ENCODE results near the gene AFMID.
"Not testable (repeated sequence)": the region's sequence is repeated elsewhere in the genome, so short reads cannot be mapped to it uniquely, and the experiment has no call there.

The AFMID gene

DNA sequence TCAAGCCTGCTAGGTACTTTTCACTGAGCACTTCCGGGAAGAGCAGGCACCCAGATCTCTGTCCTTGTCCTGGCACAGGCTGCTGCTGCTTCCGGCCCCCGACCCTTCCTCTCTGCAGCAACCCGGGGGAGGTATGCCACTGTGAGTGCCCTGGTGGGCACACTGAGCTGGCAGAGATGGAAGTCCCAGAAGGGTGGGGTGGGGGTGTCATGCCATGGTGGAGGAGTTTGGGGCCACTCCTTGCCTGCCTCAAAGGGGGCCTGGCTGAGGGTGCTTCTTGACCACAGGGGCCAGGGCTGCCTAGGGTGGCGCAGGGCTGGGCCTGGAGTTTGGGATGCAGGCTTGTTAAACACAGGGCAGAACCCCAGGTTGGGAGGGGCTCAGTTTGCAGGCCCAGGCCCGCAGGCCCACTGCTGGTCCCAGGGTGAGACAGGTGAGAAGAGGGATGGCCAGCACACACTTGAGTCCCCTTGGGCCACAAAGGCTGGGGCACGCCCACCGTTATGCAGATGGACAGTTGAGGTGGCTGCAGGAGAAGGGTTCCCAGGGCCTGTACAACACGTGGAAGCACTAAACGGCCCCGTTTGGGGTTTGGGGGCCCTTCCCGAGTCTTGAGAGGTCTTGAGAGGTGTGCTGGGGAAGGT is 53.0 kb downstream of the AFMID start:
- DNase-seq, result no peak

DNA sequence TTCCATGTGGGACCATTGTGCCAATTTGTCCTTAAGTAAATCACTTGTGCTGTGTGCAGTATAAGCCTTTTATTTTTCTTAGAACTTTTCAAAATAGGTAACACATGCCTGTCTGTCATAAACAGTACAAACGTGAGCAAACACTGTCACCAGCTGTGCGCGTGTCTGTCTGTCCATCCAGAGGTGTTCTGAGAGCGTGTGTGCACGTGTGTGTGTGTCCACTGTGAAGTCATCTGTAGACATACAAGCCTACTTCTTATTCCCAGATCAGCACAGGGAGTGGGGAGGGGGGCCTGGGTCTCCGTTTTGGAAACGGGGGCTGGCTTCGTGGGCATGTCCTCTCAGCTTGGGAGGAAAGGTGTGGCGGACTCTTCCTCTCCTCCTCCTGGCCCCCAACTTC is 53.7 kb downstream of the AFMID start:
- no peak for DNase-seq

DNA sequence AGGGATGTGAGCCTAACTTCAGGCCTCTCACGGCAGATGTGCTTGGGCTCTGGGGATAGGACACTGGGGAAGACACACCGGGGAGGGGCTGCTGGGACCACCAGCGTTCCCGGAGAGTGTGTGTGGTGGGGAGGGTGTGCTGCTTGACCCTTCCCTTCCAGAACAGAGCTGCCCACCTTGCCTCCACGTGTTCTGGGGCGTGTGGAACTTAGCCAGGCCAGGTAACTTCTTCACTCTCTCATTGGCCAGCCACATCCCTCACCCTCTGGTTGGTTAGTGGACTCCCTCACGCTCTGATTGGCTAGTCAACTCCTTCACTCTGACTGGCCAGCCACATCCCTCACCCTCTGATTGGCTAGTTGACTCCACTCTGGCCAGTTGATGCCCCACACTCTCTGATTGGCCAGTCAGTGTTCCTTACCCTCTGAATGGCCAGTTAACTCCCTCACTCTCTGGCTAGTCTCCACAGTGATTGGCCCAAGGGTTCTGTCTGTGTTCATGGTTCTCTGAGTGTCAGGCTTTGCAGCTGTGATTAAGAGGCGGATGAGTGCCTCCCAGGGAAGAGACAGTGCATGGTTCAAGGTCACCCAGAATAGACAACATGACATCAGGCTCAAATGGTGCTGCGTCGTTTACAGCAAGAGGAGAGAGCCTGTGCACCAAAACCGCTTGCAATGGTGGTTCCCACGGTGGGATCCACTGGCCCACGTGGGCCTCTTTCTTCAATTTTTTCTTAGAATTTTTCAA is 54.3 kb downstream of the AFMID start:
- DNase-seq, result no peak

DNA sequence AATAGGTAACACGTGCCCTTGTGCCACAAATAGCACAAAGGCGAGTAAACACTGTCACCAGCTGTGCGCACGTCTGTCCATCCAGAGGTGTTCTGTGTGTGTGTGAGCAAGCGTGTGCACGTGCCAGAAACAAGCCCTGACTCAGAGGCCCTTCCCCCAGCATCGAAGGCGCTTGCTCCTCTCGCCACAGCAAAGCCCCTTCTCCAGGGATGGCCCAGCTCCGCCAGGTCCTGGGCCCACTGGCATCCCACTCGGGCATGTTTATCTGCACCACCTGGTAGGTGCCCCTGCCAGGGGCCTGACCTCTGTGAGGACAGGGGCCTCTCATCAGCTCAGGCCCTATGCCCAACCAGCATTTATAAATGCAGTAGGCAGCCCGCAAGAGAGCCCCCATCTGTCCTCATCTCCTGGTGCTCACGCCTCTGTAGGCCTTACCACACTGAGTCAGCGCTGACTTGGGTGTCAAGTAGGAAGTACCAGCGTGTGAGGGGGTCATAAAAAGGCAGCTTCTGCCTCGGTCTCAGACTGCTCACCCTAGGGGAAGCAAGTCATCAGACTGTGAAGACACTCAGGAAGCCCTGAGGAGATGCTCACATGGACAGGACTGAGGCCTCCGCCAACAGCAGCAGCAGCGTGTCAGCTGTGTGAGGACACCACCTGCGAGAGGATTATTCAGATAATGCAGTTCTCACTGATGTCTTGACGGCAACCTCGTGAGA is 55.0 kb downstream of the AFMID start:
- DNase-seq, result no peak

DNA sequence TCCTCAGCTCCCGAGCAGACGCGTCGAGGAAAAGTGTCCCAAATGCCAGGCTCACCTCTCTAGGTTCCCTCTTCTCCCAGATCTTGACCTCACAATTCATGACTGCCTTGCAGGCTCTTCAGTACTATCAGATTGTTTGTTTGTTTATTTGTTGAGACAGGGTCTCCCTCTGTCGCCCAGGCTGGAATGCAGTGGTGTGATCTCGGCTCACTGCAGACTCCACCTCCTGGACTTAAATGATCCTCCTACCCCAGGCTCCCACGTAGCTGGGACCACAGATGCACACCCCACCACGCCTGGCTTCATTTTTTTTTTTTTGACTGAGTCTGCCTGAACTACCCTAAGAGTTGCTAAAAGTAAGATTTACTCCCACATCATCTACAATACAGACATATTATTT is 60.1 kb downstream of the AFMID start:
- DNase-seq, result no peak

DNA sequence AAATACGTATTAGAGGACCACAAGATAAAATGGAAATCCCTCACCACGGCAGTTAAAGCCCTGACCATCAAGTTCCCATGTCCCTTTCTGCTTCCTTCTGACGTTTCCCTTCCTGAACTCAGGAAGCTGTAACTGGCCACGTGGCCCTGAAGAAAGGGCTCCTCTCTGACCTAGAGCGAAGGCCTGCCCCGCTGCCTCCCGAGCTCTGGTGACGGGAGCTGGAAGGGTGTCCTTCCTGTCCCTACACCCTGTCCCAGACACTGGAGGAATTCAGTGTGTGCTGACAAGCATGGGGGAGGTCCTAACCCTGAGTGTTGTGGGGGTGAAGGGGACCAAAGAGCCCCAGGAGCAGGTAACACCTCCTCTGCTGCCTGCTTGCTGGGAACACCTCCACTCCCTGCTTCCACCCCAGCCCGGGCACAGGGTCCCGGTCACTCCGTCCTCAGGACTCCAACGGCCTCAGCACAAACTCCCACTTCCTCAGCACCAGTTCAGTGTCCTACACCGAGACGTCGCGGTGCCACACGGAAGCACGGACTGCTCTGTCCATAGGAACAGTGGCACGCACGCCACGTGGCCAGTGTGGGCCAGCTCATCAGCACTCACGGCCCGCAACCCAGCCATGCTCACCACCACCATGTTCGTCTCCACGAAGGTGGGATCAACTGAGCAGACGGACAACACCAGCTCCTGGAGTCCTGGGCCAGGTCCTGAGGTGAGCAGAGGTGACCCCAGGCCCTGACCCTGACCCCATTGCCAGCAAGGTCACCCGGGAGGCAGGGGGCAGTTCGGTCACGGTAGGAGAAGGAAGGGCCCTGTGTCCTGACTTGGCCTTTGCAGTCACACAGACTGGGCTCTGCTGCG is 61.1 kb downstream of the AFMID start:
- no peak for DNase-seq

DNA sequence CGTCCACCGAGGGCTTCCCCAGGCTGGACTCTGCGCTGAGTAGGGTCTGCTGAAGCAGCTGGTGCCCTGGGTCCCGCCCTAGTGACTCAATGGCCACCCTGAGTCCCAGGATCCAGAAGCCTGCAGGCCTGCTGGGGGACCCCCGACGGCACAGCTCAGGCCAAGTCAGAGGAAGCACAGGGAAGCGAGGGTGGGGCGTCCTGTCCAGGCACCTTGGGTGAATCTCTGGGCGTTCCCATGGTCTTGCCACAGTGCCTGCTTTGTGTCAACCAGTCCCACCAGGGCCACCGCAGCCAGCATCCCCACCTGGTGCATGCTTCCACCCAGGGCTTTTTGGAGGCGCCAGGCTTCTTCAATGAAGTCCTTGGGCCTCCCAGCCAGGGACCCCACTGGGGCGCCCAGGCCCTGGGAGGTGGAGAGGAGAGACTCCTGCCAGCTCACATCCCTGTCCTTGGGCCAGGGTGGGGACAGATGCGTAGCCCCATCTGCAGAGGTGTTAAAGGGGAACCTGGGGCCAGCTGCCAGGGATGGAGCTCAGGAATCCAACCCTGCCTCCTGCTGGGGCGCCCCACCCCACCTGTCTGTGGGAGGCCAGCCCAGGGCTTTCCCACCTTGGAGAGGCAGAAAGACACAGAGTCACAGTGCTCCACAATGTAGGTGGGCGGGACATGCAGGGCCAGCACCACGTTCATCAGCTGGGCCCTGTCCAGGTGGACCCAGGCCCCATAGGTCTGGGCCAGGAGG is 62.1 kb downstream of the AFMID start:
- DNase-seq, result no peak

DNA sequence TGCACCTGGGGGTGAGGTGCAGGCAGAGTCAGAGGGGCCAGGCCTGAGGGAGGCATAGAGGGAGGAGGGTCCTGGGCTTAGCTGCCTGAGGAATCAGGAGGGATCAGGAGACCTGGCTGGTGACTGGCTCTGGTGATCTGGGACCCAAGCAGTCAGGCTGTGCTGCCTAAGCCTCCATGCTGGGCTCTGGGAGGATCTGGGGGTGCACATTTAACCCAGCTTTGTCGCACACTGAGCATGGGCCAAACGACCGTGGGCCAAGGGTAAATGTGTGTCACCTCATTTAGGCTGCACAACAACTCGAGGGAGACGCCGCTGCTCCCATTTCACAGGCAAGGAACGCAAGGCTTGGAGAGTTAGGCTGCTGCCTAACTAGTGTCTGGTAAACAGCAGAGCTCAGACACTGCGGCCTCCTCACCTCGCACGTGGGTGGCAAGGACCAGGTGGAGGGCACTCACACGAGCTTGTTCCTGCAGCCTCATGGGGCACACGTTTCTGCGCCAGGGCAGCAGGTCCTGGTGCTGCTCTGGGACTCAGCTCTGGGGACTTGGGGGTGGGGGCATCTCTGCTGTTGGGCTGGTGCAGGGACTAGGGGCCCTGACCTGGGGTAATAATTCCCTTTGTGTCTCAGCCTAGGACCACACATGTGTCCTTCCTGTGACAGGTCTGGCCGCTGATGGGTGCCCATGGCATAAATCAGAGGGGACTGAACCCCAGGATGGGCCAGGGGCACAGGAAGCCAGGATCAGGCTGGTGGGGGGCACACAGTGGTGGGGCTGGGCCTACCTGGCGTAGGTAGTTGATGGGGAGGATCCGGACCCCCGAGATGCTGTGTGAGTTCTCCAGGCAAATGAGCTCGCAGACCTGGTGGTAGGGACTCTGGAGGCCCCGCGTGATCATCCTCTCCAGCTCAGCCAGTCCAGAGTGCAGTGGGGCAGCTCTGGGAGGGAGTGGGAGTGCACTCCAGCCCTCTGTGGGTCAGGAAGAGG is 63.0 kb downstream of the AFMID start:
- no peak for DNase-seq

DNA sequence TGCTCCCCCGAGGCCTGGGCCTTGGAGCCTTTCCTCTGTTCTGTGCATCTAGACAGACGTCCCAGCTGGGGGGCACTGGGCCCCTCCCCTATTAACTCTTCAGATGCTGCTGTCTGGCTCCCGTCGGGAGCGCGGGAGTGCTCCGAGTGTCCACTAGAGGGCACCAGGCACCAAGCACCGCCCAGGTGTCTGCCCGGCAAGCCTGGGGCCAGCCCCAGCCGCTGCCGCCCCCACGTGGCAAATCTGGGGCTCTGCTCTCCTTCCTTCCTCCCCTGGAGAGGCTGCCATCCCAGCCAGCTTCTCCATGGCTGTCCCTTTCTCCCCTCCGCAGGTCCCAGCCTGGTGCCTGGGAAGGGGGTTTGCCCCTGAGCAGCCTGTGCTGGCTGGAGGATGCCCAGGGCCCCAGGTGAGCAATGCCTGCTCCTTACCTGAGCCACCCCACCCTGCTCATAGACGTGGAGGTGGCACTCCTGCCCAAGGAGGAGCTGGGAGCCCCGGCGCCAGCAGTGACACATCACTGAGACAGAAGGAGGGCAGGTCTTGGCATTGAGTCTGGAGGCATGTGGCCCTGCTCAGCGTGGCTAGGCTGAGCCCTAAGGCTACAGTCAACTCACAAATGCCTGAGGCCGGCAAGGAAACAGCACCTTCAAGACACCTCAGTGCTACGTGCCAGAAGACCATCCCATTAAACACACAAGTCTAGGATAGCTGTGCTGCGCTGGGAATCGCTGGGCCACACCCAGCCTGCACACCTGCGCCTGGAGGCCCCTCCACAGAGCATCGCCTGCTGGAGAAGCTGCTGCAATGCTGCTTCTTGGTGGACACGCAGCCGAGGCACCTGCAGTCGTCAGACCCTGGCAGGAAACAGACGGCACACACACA is 64.0 kb downstream of the AFMID start:
- DNase-seq, result peak; percentile 90

DNA sequence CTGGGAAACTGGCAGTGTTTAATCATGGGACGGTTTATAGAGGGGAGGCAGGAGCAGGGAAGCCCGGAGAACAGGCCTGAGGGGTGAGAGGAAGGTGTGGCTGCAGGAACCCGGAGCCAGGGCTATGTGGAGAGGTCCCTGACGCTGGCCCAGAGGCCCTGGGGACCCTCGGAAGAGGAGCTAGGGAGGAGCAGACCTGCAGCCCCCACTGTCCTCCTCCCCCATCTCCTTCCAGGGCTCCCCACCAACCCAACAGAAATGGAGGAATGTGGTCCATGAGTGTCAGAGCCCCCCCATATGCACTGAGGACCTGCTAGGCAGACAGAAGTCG is 64.6 kb downstream of the AFMID start:
- no peak for DNase-seq

DNA sequence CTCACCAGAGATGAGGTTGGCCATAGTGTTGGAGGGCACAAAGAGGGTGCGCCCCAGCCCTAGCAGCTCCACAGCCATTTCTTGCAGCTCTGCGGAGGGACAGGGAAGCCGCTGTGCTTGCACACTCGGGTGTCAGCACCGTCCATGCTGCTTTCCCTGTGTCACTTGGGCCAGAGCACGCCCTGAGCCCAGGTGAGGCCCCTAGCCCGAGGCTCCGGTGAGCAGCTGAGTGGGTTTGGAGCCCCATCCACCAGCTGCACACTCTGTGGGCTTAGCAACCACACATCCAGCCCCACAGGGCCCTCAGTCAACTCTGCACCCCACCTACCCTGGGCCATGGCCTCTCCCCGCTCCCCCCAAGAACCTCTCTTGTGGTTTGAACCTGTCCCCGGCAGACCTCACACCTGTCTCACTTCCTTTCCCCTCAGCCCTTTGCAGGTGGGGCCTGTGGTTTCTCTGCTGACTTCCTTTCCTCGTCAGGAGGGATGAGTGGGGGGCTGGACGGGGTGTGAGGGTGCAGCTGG is 65.0 kb downstream of the AFMID start:
- DNase-seq, result no peak

DNA sequence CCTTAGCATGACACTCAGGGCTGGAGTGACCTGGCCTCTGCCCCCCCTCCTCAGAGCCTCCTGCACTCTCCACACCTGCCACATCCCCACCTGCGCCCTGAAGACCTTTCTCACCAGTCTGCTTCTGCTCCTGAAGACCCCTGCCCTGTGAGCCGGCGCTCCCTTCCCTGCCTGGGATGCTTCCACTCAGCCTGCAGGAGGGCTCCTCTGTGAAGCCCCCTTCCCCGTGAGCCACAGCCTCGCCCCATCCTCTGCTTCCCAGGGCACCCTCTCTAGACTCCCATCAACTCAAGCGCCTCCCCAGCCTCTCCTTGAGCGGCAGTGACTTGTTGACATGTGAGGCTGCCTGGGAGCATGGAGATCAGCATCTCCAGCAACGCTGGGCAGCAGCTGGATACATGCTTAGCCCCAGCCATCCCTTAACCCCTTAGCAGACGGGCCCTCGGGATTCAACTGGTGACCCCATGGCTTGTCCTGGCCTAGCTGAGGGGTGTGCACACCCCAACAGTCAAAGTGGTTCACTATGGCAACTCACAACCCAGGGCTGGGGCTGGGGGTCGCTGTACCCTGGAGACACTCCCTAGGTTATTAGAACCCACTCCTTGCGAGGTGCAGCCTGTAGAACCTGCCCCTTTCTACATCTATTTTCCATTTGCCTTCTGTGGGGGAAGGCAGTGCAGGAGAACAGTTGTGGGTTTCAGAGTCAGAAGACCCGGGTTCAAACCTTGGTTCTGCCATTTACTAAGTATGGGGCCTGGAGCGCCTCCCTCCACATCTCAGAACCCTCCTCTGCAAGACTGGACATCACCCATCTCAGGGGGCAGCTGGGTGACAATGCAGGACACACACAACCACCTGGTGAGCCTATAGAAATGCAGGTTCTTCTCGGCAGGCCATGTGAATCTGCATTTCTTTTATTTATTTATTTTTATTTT is 65.8 kb downstream of the AFMID start:
- no peak for DNase-seq

DNA sequence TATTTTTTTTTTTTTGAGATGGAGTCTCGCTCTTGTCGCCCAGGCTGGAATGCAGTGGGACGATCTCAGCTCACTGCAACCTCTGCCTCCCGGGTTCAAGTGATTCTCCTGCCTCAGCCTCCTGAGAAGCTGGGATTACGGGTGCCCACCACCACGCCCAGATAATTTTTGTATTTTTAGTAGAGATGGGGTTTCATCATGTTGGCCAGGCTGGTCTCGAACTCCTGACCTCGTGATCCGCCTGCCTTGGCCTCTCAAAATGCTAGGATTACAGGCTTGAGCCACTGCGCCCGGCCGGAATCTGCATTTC is 66.4 kb downstream of the AFMID start:
- DNase-seq, result not testable (repeated sequence)

DNA sequence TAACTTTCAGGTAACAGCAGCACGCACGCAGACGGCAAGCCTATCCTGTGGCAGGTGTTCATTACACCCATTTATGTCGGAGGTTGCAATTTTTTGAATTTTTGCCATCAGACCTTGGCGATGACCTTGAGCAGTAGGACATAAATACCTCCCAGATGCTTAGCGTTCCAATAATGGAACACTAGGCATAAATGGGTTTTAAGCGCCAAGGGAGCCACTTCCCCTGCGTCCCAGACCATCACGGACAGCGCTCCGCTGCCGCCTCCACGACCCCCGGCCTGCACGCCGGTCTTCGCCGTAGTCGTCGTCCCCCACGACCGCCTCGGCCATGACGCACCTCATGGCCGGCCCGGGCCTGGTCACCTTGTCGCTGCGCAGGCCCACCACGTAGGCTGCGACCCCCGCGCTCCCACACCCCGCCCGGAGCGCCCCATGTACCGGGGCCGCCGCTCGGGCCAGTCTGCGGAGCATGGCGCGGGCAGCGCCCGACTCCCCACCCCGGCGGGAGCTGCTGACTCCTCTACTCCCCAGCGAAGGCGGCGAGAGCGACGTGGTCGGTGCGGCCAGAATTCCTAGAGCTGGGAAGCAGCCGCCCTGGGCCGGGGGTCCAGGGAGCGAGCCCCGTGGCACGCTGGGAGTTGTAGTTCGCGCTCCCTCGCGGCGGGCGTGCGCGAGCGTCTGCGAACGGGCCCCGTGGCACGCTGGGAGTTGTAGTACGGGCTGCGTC is 66.9 kb downstream of the AFMID start:
- peak; percentile 82 for DNase-seq

DNA sequence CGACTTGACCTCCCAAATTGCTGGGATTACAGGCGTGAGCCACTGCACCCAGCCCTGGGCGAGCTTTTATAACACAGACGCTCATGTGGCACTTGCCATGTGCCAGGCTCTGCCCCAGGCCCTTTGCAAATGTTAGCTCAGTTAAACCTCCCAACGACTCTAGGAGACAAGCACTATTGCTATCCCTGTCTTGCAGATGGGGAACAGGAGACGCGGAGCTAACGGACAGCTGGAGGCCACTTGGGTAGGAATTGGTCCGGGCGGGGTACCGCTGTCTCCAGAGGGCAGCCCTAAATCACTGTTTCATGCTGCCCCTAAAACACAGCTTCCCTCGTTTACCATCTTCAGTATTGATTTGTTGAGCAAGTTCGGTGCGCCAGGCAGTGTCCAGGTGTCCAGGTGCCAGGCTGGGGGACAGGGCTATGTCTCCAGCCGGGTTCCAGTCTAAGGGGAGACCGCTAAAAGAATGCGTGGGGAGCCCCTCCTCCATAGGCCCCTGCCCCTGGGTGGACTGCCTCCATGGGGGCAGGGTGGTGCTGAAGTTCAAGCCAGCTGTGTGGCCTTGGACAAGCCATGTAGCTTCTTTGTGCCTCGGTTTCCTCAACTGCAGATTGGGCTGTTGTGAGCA is 68.0 kb downstream of the AFMID start:
- DNase-seq, result no peak

DNA sequence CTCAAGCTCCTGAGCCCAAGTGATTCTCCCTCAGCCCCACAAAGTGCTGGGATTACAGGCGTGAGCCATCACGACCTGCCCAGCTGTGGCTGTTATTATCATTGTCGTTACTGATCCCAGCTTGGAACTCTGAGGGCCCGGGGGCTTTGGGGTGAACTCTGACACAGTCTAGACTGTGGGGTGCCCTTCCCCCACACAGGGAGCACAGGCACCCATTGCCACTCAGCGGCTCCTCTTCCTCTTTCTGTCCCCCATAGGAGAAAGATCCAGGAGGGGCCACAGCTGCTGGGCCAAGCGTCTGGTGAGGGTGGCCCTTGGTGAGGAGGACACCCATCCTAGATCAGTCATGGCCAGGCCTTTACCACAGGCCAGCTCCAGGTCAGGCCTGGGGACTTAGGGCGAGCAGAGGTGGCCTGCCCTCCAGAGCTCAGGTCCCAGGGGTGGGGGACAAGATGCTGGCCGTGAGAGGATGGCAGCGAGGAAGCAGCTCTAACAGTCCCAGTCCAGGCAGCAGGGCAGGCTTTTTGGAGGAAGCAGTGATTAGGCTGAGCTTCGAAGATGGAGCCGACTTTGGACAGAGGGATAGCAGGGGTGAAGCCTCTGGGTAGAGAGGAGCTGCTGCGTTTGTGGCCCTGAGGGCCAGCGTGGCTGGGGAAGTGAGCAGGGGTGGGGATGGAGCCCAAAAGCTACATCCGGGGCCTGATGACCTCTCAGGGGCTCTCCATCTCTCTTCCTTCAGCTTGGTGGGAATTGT is 69.0 kb downstream of the AFMID start:
- no peak for DNase-seq
